Measurements from ENCODE around the gene SPSB1.
A peak's percentile ranks its signal among the peaks of the same experiment; 100 is the strongest.

The SPSB1 gene

GRCh38 chr1:9324246-9325096 is 31.8 kb downstream of the SPSB1 start:
- TF ChIP-seq CTCF (conservative IDR thresholded peaks at IDR 0.05; ENCODE audit: low read depth, low read length) = no peak
- no peak for DNase-seq (ENCODE audit: low read depth)
- no peak overlapping the region for H3K4me3 ChIP-seq (ENCODE audit: low read length)

- H3K4me3 ChIP-seq (ENCODE audit: low read length) = no peak overlapping the region
- DNase-seq (ENCODE audit: low read depth) = peak; percentile 76
- no peak for TF ChIP-seq CTCF (conservative IDR thresholded peaks at IDR 0.05; ENCODE audit: low read depth, low read length)
These were observed 33.9 kb downstream of the SPSB1 start for GRCh38 chr1:9326596-9326995.

GRCh38 chr1:9328201-9328600 is 35.5 kb downstream of the SPSB1 start:
- no peak for TF ChIP-seq CTCF (conservative IDR thresholded peaks at IDR 0.05; ENCODE audit: low read depth, low read length)
- DNase-seq (ENCODE audit: low read depth) = no peak
- no peak overlapping the region for H3K4me3 ChIP-seq (ENCODE audit: low read length)

- no peak overlapping the region for H3K4me3 ChIP-seq (ENCODE audit: low read length)
- no peak for DNase-seq (ENCODE audit: low read depth)
- no peak for TF ChIP-seq CTCF (conservative IDR thresholded peaks at IDR 0.05; ENCODE audit: low read depth, low read length)
These were observed 36.0 kb downstream of the SPSB1 start for GRCh38 chr1:9328715-9329114.

GRCh38 chr1:9331016-9331415 is 38.3 kb downstream of the SPSB1 start:
- no peak for TF ChIP-seq CTCF (conservative IDR thresholded peaks at IDR 0.05; ENCODE audit: low read depth, low read length)
- H3K4me3 ChIP-seq (ENCODE audit: low read length) = no peak overlapping the region
- DNase-seq (ENCODE audit: low read depth) = no peak

- DNase-seq (ENCODE audit: low read depth) = no peak
- TF ChIP-seq CTCF (conservative IDR thresholded peaks at IDR 0.05; ENCODE audit: low read depth, low read length) = no peak
- H3K4me3 ChIP-seq (ENCODE audit: low read length) = no peak overlapping the region
These were observed 39.1 kb downstream of the SPSB1 start for GRCh38 chr1:9331558-9332346.
